Mammary epithelial cell (primary cell): ENCODE results near the gene CCDC120.

Experiments used
- EZH2 ChIP-seq: IDR thresholded peaks from 2 replicates; pipeline ENCODE4 v1.6.1; 2012; ENCODE audit warnings: low read length, inconsistent platforms, borderline replicate concordance
- TF ChIP-seq, protein P1 (sequence below), 2 donors: IDR thresholded peaks in 1 of 2; conservative IDR thresholded peaks in 1 of 2; 2 replicates each; pipeline ENCODE4 v1.5.1; 2011 to 2012; ENCODE audit warnings: inconsistent platforms in 2 of 2, low read length in 2 of 2, mild to moderate bottlenecking in 2 of 2, control low read depth in 1 of 2, low read depth in 1 of 2; ENCODE audit not compliant: insufficient read depth in 1 of 2; ENCODE audit errors: extremely low read depth in 1 of 2

DNA sequence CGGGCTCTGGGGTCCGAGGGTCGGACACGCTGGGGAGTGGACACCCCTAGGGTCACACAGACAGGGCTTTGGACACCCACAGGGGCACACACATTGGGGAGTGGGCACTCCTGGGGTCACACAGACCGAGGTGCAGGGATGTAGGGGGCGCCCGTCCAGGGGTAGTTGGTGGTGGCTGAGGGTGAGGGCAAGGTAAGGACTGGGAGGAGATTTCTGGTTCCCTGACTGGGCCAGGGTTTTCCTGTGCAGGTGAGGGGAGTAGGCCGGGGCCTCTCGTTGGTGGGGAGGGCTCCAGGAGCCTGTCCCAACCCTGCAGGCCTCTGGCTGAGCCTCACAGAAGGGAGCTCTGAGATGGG lies 42.8 kb downstream of the CCDC120 start:
- TF ChIP-seq, protein P1, sequence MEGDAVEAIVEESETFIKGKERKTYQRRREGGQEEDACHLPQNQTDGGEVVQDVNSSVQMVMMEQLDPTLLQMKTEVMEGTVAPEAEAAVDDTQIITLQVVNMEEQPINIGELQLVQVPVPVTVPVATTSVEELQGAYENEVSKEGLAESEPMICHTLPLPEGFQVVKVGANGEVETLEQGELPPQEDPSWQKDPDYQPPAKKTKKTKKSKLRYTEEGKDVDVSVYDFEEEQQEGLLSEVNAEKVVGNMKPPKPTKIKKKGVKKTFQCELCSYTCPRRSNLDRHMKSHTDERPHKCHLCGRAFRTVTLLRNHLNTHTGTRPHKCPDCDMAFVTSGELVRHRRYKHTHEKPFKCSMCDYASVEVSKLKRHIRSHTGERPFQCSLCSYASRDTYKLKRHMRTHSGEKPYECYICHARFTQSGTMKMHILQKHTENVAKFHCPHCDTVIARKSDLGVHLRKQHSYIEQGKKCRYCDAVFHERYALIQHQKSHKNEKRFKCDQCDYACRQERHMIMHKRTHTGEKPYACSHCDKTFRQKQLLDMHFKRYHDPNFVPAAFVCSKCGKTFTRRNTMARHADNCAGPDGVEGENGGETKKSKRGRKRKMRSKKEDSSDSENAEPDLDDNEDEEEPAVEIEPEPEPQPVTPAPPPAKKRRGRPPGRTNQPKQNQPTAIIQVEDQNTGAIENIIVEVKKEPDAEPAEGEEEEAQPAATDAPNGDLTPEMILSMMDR (conservative IDR thresholded peaks at IDR 0.05 in 1 of 2, IDR thresholded peaks at IDR 0.05 in 1 of 2; ENCODE audit: extremely low read depth in 1 of 2, insufficient read depth in 1 of 2, low read depth in 1 of 2, low read length in 2 of 2): no peak
- TF ChIP-seq EZH2: no peak
